GM18505 (cell line): Measurements from ENCODE around the gene CSTF2.

ENCODE experiments used
- ATAC-seq: cut with Tn5 transposase; IDR thresholded peaks from one replicate; pipeline ENCODE4 v1.9.1; 2021; ENCODE audit not compliant: unreplicated experiment
- POLR2A ChIP-seq: IDR thresholded peaks from 4 replicates; pipeline ENCODE4 v1.6.1; 2011; ENCODE audit warnings: borderline replicate concordance; ENCODE audit not compliant: insufficient read depth, insufficient read length; ENCODE audit errors: extremely low read depth

Gene CSTF2

GRCh38 chrX:100830547-100830946 lies 10.4 kb downstream of the CSTF2 start:
- peak; percentile 32 for ATAC-seq
- no peak for TF ChIP-seq POLR2A

DNA sequence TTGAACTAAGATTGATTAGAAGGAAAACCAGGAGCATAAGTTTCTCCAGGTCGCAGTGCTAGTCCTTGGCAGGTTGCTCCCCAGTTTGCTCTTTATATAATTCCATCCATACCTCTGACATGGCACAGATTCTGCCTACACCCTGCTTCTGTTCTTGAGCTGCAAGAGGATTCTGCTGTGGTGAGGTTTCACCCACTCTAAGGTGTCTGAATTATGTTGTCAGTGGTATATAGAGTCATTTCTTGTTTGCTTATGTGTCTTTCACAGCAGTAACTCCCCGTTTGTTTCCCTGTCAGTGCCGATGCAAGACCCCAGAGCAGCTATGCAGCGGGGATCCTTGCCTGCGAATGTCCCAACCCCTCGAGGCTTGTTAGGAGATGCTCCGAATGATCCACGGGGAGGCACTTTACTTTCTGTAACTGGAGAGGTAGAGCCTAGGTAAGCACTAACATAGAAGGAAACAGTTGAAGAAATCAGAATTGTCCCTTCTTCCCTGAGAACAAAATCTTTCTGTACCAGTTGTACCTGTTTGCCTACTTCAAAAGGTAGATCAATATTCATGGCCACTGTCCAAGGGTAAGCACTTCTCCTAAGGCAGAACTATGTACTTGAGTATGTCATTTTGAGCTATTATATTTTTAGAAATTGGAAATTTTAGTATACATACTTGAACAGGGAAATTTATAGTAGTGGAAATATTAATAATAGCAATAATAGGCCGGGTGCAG lies 11.2 kb downstream of the CSTF2 start:
- TF ChIP-seq POLR2A, result no peak

DNA sequence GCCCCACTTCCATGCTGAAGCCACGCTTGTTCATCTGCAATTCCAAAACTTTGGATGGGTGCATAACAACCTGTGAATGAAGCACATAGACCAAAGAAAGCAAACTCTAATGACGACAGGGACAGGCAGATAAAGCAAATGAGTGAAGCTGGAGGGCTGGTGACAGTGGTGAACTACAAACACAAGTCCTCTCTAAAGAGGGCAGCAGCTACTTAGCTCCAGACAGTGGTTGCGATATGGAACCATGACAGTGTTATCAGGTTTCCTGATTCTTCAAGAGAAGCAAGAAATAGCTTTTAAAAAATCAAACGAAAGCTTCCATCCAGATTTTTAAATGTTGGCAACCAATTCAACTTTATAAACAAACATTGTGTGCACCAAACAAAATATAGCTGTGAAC lies 30.1 kb downstream of the CSTF2 start:
- TF ChIP-seq POLR2A, result no peak
- ATAC-seq, result no peak

More for the DNA sequence above, 11.2 kb downstream of the CSTF2 start:
- ATAC-seq, result no peak

GRCh38 chrX:100852810-100853209 lies 32.6 kb downstream of the CSTF2 start:
- no peak for ATAC-seq
- no peak for TF ChIP-seq POLR2A

DNA sequence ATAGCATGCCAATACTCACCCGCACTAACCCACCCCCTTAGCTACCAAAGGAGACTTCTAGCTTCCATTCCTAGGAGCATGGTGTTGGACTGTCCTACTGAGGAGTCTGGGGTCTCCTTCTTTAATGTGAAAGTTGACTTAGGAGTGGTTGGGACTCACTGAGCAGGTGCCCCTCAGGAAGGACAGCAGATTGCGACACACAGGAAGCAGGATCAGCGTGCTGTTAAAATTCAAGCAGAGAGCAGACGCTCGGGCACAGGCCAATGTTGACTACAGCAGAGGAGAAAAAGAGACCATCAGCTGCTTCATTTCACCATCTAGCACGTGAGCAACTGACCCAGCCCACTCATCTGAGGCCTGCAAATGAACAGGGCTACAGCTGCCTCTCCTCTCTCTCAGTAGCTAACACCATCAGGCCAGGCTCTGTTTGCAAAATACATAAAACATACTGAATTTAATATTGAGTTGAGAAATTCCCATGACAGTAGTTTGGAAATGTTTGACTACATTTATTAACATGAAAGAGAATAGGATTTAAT lies 43.2 kb downstream of the CSTF2 start:
- TF ChIP-seq POLR2A, result no peak
- no peak for ATAC-seq

- ATAC-seq, result no peak
- TF ChIP-seq POLR2A, result no peak
These were observed 44.6 kb downstream of the CSTF2 start for GRCh38 chrX:100864657-100865391.

DNA sequence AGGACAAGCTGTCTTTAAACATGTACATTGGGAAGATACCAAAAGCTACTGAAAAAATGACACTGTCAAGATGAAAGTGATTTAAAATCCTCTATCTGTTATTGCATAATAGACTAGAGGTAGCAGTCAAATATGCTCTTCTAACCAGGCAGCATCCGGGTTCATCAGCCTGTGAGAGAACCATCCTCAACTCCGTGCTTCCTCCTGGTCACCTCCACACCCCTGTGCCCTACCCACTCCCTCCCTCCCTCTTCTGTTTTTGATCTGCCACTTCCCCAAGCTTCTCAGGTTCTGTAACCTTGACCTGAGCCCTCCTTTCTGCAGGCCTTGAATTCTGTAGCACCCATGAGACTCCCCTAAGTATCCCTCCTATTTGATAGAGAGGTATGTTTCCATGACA lies 48.1 kb downstream of the CSTF2 start:
- no peak for TF ChIP-seq POLR2A
- no peak for ATAC-seq

GRCh38 chrX:100870527-100870926 lies 50.3 kb downstream of the CSTF2 start:
- ATAC-seq, result no peak
- TF ChIP-seq POLR2A, result no peak

DNA sequence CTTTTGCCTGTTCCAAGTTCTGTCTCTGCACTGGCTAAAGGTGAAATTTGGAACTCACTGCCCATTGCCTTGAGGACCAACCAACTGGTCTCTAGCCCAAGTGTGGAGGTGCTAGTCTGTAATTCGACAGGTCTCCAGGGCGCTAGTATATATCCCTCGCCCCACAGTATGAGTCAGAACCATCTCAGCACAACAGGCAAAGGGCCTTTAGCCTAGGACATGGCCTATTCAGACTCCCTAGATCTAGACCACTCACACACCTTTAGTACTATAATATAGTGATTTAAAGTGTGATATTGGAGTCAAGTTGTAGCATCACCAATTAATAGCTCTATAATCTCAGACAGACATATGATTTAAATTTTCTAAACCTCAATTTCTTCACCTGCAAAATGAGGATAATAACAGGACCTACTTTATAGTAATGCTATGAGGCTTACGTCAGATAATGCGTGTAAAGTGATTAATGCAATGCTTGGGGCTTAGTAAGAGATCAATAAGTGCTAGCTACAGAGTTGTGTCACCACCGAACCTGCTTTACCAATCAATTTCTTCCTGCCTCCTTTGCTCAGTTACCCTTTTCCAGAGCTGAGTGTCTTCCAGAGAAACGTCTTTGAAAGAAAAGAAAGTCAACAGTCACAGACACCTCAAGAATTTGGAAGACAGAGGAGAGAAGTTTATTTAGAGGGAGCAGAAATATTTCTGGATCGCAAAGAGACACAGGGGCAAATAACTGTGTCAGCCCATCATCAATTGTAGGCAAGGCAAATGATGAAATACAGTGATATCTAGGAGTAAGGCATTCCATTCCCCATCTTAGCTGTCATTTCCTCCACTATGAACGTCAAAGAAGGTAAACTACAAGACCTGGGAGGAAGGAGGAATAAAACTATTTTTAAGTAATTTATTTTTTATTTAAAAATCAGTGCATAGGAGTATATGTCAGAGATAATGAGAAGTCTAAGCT lies 51.7 kb downstream of the CSTF2 start:
- no peak for ATAC-seq

DNA sequence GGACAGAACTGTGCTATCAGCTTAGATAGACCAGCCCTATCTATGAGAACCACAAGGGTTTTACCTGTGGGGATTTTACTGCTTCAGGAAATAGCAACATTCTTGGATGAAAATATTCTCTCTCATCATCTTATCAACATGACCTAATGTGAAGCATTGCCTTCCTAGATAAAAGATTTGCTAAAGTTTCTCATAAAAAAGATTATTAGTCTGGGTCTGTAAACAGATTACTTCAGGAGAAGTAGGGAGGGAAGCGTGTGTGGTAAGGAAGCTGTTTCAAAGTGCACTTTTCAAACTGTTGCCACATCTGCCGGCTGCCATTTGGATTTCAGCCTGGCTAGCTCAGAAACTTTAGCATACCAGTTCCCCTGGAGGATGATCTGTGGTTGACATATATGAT lies 54.1 kb downstream of the CSTF2 start, which contains the start of gene NOX1:
Gene NOX1, minus strand, starts transcription at position 35 of the 400 bp plus-strand sequence. CDS start 220 bp downstream, outside the sequence.
- TF ChIP-seq POLR2A, result no peak
- no peak for ATAC-seq

More for the DNA sequence above, 51.7 kb downstream of the CSTF2 start:
- TF ChIP-seq POLR2A, result no peak

GRCh38 chrX:100880368-100880767 lies 60.2 kb downstream of the CSTF2 start:
- no peak for ATAC-seq
- TF ChIP-seq POLR2A, result no peak

- no peak for TF ChIP-seq POLR2A
- no peak for ATAC-seq
These were observed 63.5 kb downstream of the CSTF2 start for GRCh38 chrX:100883654-100884053.
